RWPE2 (cell line): Measurements from ENCODE around the gene ATP10B.
A peak's percentile ranks its signal among the peaks of the same experiment; 100 is the strongest.
"Not testable (repeated sequence)": the region's sequence is repeated elsewhere in the genome, so short reads cannot be mapped to it uniquely, and the experiment has no call there.

Source experiments
- ATAC-seq: fragments of 200-7000 bp; cut with Tn5 transposase; 3 replicates; pipeline ENCODE4 v1.9.1; 2021; ENCODE audit warnings: low read depth
- DNase-seq: peaks from one replicate; pipeline ENCODE4 v3.0.0-alpha.2; 2020; ENCODE audit warnings: low spot score
- H3K27ac ChIP-seq: fragments of 450-650 bp; 2 replicates; pipeline ENCODE4 v1.5.1; 2017; ENCODE audit warnings: mild to moderate bottlenecking; ENCODE audit not compliant: poor library complexity, severe bottlenecking
- H3K27me3 ChIP-seq: fragments of 250-450 bp; sonication (Bioruptor Pico); 2 replicates; pipeline ENCODE4 v1.5.1; 2021; ENCODE audit warnings: mild to moderate bottlenecking, moderate library complexity; ENCODE audit not compliant: insufficient read depth, poor library complexity, severe bottlenecking
- H3K36me3 ChIP-seq: fragments of 250-450 bp; sonication (Bioruptor Pico); 2 replicates; pipeline ENCODE4 v1.5.1; 2020; ENCODE audit warnings: low read depth, mild to moderate bottlenecking, moderate library complexity
- H3K4me1 ChIP-seq: fragments of 250-450 bp; sonication (Bioruptor Pico); 2 replicates; pipeline ENCODE4 v1.5.1; 2021; ENCODE audit warnings: mild to moderate bottlenecking, moderate library complexity; ENCODE audit not compliant: insufficient read depth, poor library complexity, severe bottlenecking
- H3K4me3 ChIP-seq: fragments of 250-450 bp; sonication (Bioruptor Pico); 2 replicates; pipeline ENCODE4 v1.5.1; 2021; ENCODE audit warnings: mild to moderate bottlenecking, moderate library complexity; ENCODE audit not compliant: severe bottlenecking
- H3K9me3 ChIP-seq: fragments of 250-450 bp; sonication (Bioruptor Pico); 2 replicates; pipeline ENCODE4 v1.5.1; 2021; ENCODE audit warnings: mild to moderate bottlenecking, moderate library complexity; ENCODE audit not compliant: severe bottlenecking
- TF ChIP-seq, protein P1 (sequence below): fragments of 450-650 bp; IDR thresholded peaks from one replicate; pipeline ENCODE4 v1.5.1; 2017; ENCODE audit warnings: mild to moderate bottlenecking, moderate library complexity; ENCODE audit not compliant: poor library complexity, severe bottlenecking

ATP10B gene

DNA sequence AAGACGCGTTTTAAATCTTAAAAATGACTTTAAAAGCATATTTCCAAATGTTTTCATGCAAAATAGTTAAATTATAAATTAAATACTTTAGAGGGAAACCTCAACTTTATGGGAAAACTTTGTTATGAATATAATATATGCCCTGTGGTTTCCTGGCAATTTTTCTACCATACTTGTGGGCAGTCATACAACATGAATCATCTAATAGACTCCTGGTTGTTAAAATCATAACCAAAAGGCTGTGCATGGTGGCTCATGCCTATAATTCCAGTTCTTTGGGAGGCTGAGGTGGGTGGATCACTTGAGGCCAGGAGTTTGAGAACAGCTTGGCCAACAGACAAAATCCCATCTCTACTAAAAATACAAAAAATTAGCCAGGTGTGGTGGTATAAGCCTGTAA, 18.2 kb downstream of the ATP10B start:
- Histone ChIP-seq H3K27ac (peak overlapping the region; percentile 9), H3K36me3 (no peaks in the 10 kb centered on the region), H3K4me3 (no peak overlapping the region), H3K27me3 (no peaks in the 10 kb centered on the region), H3K9me3 (no peaks in the 10 kb centered on the region), H3K4me1 (peaks cover 29% of the 10 kb centered on the region)
- no peak for DNase-seq
- ATAC-seq: no peak
- TF ChIP-seq, protein P1, sequence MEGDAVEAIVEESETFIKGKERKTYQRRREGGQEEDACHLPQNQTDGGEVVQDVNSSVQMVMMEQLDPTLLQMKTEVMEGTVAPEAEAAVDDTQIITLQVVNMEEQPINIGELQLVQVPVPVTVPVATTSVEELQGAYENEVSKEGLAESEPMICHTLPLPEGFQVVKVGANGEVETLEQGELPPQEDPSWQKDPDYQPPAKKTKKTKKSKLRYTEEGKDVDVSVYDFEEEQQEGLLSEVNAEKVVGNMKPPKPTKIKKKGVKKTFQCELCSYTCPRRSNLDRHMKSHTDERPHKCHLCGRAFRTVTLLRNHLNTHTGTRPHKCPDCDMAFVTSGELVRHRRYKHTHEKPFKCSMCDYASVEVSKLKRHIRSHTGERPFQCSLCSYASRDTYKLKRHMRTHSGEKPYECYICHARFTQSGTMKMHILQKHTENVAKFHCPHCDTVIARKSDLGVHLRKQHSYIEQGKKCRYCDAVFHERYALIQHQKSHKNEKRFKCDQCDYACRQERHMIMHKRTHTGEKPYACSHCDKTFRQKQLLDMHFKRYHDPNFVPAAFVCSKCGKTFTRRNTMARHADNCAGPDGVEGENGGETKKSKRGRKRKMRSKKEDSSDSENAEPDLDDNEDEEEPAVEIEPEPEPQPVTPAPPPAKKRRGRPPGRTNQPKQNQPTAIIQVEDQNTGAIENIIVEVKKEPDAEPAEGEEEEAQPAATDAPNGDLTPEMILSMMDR: no peak

DNA sequence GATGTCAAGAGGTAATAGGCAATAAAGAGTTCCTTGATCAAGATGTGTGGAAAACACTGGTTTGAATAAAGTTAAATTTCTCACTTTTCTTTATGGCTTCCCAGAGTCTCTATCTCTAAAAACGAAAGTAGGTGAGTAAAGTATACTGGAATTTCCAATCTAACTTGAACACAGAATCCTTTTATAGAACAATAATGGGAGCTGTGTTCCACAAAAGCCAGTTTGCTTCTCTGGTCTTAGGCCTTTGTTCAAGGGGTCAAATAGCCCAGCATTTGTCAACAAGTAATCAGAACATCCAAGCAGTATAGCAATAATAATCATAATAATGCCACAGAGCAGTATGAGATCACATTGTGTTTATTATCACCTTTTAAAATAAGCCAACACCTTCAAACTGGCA, 20.2 kb downstream of the ATP10B start:
- H3K4me3 ChIP-seq: no peak overlapping the region
- H3K4me1 ChIP-seq: peaks cover 11% of the 10 kb centered on the region
- no peaks in the 10 kb centered on the region for H3K9me3 ChIP-seq
- DNase-seq (no peak), ATAC-seq (no peak)
- TF ChIP-seq, protein P1: no peak
- no peaks in the 10 kb centered on the region for H3K36me3 ChIP-seq
- no peak overlapping the region for H3K27ac ChIP-seq
- no peaks in the 10 kb centered on the region for H3K27me3 ChIP-seq

DNA sequence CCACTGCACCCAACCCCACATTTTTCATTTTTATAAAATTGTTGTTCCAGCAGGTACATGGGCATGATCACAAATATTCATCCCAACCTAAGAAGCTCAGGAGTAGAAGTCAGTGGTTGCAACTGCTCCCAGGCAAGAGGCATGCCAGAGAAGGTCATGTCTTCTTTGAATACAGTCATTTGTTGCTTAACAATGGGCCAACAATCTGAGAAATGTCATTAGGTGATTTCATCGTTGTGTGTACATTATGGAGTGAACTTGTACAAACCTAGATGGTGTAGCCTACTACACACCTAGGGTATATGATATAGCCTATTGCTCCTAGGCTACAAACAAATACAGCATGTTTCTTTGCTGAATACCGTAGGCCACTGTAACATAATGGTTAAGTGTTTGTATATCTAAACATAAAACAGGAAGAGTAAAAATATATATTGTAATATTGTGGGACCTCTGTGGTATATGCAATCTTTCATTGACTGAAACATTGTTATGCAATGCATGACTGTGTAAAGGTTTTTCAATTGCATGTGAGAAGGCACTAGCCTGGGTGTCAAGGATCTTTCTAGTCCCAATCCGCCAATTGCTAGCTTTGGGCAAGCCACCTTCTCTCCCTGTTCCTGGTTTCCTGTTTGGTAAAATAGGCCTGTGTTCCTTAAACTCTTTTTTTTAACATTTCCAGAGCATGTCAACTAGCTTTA, 27.6 kb downstream of the ATP10B start:
- H3K36me3 ChIP-seq: no peaks in the 10 kb centered on the region
- no peak overlapping the region for H3K27ac ChIP-seq
- DNase-seq (no peak), ATAC-seq (no peak)
- TF ChIP-seq, protein P1: no peak
- no peaks in the 10 kb centered on the region for H3K4me1 ChIP-seq
- no peaks in the 10 kb centered on the region for H3K9me3 ChIP-seq
- no peak overlapping the region for H3K4me3 ChIP-seq
- no peaks in the 10 kb centered on the region for H3K27me3 ChIP-seq

DNA sequence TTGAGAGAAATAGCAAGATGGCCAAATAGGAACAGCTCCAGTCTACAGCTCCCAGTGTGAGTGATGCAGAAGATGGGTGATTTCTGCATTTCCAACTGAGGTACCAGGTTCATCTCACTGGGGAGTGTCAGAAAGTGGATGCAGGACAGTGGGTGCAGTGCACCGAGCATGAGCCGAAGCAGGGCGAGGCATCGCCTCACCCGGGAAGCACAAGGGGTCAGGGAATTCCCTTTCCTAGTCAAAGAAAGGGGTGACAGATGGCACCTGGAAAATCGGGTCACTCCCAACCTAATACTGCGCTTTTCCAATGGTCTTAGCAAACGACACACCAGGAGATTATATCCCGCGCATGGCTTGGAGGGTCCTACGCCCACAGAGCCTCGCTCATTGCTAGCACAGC, 39.0 kb downstream of the ATP10B start:
- not testable (repeated sequence) for H3K27ac ChIP-seq, DNase-seq, H3K27me3 ChIP-seq, H3K4me1 ChIP-seq, ATAC-seq, H3K4me3 ChIP-seq, H3K36me3 ChIP-seq, H3K9me3 ChIP-seq

DNA sequence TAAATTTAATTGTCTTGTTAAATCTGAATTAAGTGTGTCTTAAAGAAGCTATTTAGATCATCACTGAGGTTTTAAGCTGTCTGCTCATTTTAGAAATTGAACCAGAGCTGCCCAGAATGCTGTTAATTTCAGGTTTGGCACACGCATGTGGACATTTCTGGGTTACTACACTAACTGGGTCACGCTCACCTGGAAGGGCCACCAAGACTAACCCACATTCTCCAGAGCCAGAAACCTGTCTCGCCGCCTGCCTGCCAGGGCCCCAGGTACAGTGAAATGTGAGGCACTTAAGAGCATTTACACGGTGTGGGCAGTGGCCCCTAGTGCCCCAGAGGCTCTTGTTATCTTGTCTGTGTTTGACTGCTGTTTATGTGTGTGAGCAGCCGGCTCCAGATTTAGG, 46.6 kb downstream of the ATP10B start:
- DNase-seq (no peak), ATAC-seq (no peak)
- Histone ChIP-seq H3K4me3 (no peak overlapping the region), H3K4me1 (no peaks in the 10 kb centered on the region), H3K9me3 (no peaks in the 10 kb centered on the region), H3K36me3 (no peaks in the 10 kb centered on the region), H3K27ac (no peak overlapping the region), H3K27me3 (no peaks in the 10 kb centered on the region)
- TF ChIP-seq, protein P1: no peak
